Measurements from ENCODE around the gene ZNF469. TPM values are rescaled to one million over a fixed set of nuclear protein-coding genes. Genes with fewer than 3 reads are reported as not detected.
A peak's percentile ranks its signal among the peaks of the same experiment; 100 is the strongest.

ZNF469 gene
- total and polyA plus RNA-seq, 9 of the 15 experiments (the other 6 are each of a cell fraction or from before 2014, with no cell fraction given), result 0.01 to 0.04 TPM; not detected in 7

DNA sequence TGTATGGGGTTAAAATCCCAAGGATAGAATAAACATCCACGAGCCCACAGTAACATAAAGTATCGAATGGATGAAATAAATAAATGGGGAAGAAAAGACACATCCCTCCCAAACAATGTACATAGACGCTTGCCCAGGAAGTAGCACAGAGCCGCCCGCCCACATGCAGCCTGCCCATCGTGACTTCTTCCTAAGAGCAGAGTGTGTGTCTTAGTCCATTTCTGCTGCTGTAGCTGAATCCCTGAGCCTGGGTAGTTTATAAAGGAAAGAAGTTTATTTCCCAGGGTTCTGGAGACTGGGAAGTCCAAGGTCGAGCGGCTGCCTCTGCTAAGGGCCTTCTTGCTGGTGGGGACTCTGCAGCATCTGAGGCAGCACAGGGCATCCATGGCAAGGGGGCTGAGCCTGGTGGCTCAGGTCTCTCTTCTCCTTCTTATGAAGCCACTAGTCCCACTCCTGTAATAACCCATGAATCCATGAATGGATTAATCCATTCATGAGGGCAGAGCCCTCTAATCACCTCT is 39.4 kb upstream of the ZNF469 start:
- DNase-seq (ENCODE audit: extremely low read depth in 1 of 4, low spot score in 3 of 4) (no peak), FAIRE-seq (no peak), ATAC-seq (no peak)
- Histone ChIP-seq H3K9me3 (replicated peaks; ENCODE audit: control insufficient read depth, insufficient read depth, low read depth, low read length) (peaks cover 6% of the 10 kb centered on the region), H3K27me3 (ENCODE audit: control insufficient read depth in 2 of 2, insufficient read depth in 2 of 2, low read length in 2 of 2) (0 out of 5 replicates have a peak, but pooled peaks cover 0 to 4% of the 10 kb centered on the region in 2 experiments), H3K9ac (ENCODE audit: insufficient read depth in 1 of 2, low read depth in 2 of 2, low read length in 2 of 2) (no peak overlapping the region), H2AFZ (ENCODE audit: low read depth, low read length) (no peak overlapping the region), H3K9me1 (ENCODE audit: control insufficient read depth, insufficient read depth, low read length) (no peaks in the 10 kb centered on the region), H3K4me2 (ENCODE audit: insufficient read depth, low read length) (no peak overlapping the region), H3K36me3 (ENCODE audit: control insufficient read depth, insufficient read depth, low read length) (no peaks in the 10 kb centered on the region), H4K20me1 (replicated peaks; ENCODE audit: control insufficient read depth, insufficient read depth, low read length) (no peaks in the 10 kb centered on the region), H3K27ac (ENCODE audit: extremely low read depth, low read depth, low read length) (no peak overlapping the region), H3K4me3 (no peak overlapping the region), H3K4me1 (replicated peaks in 1 of 2; ENCODE audit: control insufficient read depth in 2 of 2, insufficient read depth in 2 of 2, low read length in 2 of 2) (peaks cover 0 to 52% of the 10 kb centered on the region in 2 experiments; a peak in 3 of 5 replicates), H3K79me2 (ENCODE audit: control insufficient read depth, insufficient read depth, low read length) (no peaks in the 10 kb centered on the region)
- in situ Hi-C loops (cut with MboI), result no loop called here
- no TSS peak for BruUV-seq (replicated peaks)
- TF ChIP-seq KLF6 (CRISPR knock-in tag; IDR thresholded peaks at IDR 0.05; ENCODE audit: borderline replicate concordance) (no peak), SIRT6 (IDR thresholded peaks at IDR 0.05; ENCODE audit: low read depth, low read length) (no peak), CBX5 (IDR thresholded peaks at IDR 0.05; ENCODE audit: borderline replicate concordance, low read depth) (0 out of 2 replicates have a peak, but pooled peaks have one; percentile 34), ETV5 (CRISPR knock-in tag; IDR thresholded peaks at IDR 0.05; ENCODE audit: low read depth) (no peak)
- TF ChIP-seq, protein P1, sequence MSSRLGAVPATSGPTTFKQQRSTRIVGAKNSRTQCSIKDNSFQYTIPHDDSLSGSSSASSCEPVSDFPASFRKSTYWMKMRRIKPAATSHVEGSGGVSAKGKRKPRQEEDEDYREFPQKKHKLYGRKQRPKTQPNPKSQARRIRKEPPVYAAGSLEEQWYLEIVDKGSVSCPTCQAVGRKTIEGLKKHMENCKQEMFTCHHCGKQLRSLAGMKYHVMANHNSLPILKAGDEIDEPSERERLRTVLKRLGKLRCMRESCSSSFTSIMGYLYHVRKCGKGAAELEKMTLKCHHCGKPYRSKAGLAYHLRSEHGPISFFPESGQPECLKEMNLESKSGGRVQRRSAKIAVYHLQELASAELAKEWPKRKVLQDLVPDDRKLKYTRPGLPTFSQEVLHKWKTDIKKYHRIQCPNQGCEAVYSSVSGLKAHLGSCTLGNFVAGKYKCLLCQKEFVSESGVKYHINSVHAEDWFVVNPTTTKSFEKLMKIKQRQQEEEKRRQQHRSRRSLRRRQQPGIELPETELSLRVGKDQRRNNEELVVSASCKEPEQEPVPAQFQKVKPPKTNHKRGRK (tag; IDR thresholded peaks at IDR 0.05), result no peak
- CTCF ChIA-PET (ENCODE audit: low intra/inter-chr PET ratio), result no interaction called here
- POLR2A ChIA-PET, result no interaction called here
- intact Hi-C loops (cut with micrococcal nuclease), result no loop called here
- 18% methylated on average over 6 of the region's 8 CpGs for WGBS (ENCODE audit: insufficient coverage, low coverage, missing lambda C conversion rate)

All from K562 (cell line).